ENCODE measurements around the gene CYP2B6.
"Not testable (repeated sequence)": the region's sequence is repeated elsewhere in the genome, so short reads cannot be mapped to it uniquely, and the experiment has no call there.

Gene CYP2B6

DNA sequence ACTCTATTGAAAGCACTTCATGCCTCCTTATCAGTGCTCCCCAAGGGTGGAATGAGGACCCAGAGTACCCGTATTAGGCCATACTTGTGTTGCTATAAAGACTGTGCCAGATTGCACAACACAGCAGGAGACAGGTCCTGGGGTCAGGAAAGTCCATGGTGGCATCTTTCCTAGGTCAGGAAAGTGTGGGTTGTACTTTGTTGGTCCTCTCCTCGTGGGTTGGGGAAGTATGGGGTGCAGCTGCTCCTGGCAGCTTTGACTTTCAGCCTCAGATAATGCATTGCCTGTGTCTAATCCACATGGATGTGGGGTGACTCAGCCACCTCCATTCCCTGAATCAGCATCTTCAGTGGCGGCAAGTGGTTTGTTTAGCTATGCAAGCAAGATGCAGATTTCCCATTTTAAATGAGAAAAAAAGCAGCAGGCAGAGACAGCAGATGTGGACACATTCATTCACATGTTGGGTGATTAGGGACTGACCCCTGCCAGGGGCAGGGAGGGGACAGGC lies 8.4 kb upstream of the CYP2B6 start:
- H3K27me3 ChIP-seq (ENCODE audit: control insufficient read depth in 1 of 2, insufficient read depth in 2 of 2, low read length in 2 of 2) = peaks cover 3 to 5% of the 10 kb centered on the region in 2 donors

DNA sequence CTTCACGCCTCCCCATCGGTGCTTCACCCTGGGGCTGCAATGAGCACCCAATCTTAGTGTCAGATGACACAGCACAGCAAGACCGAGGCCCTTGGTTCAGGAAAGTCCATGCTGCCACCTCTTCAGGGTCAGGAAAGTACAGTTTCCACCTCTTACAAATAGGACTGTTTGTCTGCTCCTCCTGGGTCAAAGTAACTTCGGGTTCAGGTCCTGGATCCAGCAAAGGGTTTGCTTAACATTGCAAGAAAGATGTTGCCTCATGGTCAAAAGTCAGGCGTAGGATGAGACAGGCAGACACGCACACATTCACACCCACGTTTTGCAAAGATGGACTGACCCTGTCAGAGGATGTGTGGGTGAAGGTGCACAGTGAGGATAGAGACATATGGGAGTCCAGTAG lies 1.6 kb upstream of the CYP2B6 start:
- no peaks in the 10 kb centered on the region for H3K27me3 ChIP-seq (ENCODE audit: control insufficient read depth in 1 of 2, insufficient read depth in 2 of 2, low read length in 2 of 2)
- no peak overlapping the region for H3K9ac ChIP-seq (ENCODE audit: low read length)
- H3K4me3 ChIP-seq (ENCODE audit: low read depth in 1 of 2, low read length in 2 of 2) = no peak overlapping the region
- H3K27ac ChIP-seq (ENCODE audit: low read depth, low read length) = no peak overlapping the region
- no peaks in the 10 kb centered on the region for H3K9me3 ChIP-seq (ENCODE audit: low read length)
- no peaks in the 10 kb centered on the region for H3K4me1 ChIP-seq (ENCODE audit: insufficient read depth, low read length)
- no peaks in the 10 kb centered on the region for H3K36me3 ChIP-seq (ENCODE audit: insufficient read depth, low read length)

More for the DNA sequence above, 8.4 kb upstream of the CYP2B6 start:
- H3K9ac ChIP-seq (ENCODE audit: low read length) = no peak overlapping the region
- H3K36me3 ChIP-seq (ENCODE audit: insufficient read depth, low read length) = no peaks in the 10 kb centered on the region
- no peak overlapping the region for H3K4me3 ChIP-seq (ENCODE audit: low read depth in 1 of 2, low read length in 2 of 2)
- no peak overlapping the region for H3K27ac ChIP-seq (ENCODE audit: low read depth, low read length)
- no peaks in the 10 kb centered on the region for H3K4me1 ChIP-seq (ENCODE audit: insufficient read depth, low read length)
- no peaks in the 10 kb centered on the region for H3K9me3 ChIP-seq (ENCODE audit: low read length)

DNA sequence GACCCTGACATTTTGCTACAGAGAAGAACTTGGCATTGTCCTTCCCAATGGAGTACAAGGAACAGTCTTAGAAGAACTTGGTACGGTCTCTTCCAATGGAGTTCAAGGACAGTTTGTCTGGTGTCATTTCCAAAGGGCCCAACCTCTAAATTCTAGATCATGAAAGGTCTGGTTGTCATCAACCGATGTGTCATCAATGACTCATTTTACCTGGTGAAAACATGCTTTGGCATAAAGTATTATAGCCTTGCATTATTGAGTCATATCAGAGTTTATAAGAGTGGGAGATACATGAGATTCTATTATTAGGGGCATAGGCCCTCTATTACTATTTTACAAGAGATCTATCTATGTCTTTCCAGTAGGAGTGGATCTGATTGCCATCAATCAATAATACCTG lies 4.3 kb downstream of the CYP2B6 start:
- H3K4me3 ChIP-seq (ENCODE audit: low read depth in 1 of 2, low read length in 2 of 2) = no peak overlapping the region
- no peak overlapping the region for H3K9ac ChIP-seq (ENCODE audit: low read length)
- H3K4me1 ChIP-seq (ENCODE audit: insufficient read depth, low read length) = no peaks in the 10 kb centered on the region
- no peaks in the 10 kb centered on the region for H3K9me3 ChIP-seq (ENCODE audit: low read length)
- H3K36me3 ChIP-seq (ENCODE audit: insufficient read depth, low read length) = no peaks in the 10 kb centered on the region
- no peak overlapping the region for H3K27ac ChIP-seq (ENCODE audit: low read depth, low read length)
- H3K27me3 ChIP-seq (ENCODE audit: control insufficient read depth in 1 of 2, insufficient read depth in 2 of 2, low read length in 2 of 2) = no peaks in the 10 kb centered on the region

DNA sequence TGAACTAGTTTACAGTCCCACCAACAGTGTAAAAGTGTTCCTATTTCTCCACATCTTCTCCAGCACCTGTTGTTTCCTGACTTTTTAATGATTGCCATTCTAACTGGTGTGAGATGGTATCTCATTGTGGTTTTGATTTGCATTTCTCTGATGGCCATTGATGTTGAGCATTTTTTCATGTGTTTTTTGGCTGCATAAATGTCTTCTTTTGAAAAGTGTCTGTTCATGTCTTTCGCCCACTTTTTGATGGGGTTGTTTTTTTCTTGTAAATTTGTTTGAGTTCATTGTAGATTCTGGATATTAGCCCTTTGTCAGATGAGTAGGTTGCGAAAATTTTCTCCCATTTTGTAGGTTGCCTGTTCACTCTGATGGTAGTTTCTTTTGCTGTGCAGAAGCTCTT lies 7.9 kb downstream of the CYP2B6 start:
- not testable (repeated sequence) for H3K9ac ChIP-seq (ENCODE audit: low read length); H3K27me3 ChIP-seq (ENCODE audit: control insufficient read depth in 1 of 2, insufficient read depth in 2 of 2, low read length in 2 of 2); H3K27ac ChIP-seq (ENCODE audit: low read depth, low read length); H3K36me3 ChIP-seq (ENCODE audit: insufficient read depth, low read length); H3K9me3 ChIP-seq (ENCODE audit: low read length); H3K4me3 ChIP-seq (ENCODE audit: low read depth in 1 of 2, low read length in 2 of 2); H3K4me1 ChIP-seq (ENCODE audit: insufficient read depth, low read length)

DNA sequence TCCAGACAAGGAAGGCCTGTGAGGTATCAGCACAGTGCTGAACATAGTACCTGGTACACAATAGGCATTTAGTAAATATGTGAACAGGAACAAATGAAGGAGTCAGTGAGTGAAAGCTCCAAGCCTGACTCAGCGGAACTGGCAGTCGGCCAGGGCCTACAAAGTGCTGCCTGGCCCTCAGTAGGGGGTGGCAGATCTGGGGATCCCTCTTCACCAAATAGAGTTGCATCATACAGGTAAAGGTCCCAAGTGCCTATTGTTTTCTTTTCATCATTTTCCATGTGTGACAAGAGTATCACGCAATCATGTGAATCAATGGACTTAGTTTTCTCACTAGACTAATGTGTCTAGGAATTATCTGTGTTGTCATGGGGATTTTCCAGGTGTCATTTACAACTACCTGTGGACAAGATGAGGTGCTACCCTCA lies 9.2 kb downstream of the CYP2B6 start:
- H3K36me3 ChIP-seq (ENCODE audit: insufficient read depth, low read length) = no peaks in the 10 kb centered on the region
- H3K4me1 ChIP-seq (ENCODE audit: insufficient read depth, low read length) = no peaks in the 10 kb centered on the region
- H3K27me3 ChIP-seq (ENCODE audit: control insufficient read depth in 1 of 2, insufficient read depth in 2 of 2, low read length in 2 of 2) = no peaks in the 10 kb centered on the region
- no peaks in the 10 kb centered on the region for H3K9me3 ChIP-seq (ENCODE audit: low read length)
- H3K4me3 ChIP-seq (ENCODE audit: low read depth in 1 of 2, low read length in 2 of 2) = no peak overlapping the region
- no peak overlapping the region for H3K27ac ChIP-seq (ENCODE audit: low read depth, low read length)
- H3K9ac ChIP-seq (ENCODE audit: low read length) = no peak overlapping the region

DNA sequence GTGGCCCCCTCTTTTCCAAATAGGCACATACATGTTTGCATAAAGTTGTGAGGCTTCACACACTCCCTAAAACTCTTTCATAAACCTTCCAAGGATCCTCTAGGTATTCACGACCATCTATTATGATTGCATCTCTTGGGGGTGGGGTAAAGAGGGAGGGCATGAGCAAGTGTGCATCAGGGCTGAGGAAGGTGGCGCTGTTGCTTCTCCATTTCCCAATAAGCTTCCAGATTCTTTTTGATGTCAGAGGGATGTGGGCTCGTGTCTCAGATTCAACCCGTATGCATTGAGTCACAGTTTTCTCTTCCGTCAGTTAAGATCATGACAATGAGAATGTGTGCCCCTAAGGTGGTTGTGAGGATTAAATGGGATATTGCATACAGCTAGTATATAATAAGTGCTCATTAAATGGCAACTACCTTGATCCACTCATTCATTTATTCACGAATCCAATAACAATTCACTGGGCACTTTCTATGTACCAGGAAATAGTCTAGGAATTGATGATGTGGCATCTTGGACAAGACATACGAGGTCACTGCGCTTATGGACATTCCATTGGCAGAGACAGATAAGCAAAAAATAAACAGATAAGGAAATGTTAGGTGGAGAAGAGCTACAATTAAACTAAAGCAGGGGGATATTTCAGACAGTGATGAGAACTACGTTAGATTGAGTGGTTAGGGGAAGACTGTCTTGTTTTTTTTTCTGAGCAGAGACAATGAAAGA lies 10.3 kb downstream of the CYP2B6 start:
- Histone ChIP-seq H3K9ac (ENCODE audit: low read length) (no peak overlapping the region), H3K4me3 (ENCODE audit: low read depth in 1 of 2, low read length in 2 of 2) (no peak overlapping the region), H3K36me3 (ENCODE audit: insufficient read depth, low read length) (no peaks in the 10 kb centered on the region), H3K27ac (ENCODE audit: low read depth, low read length) (no peak overlapping the region), H3K9me3 (ENCODE audit: low read length) (no peaks in the 10 kb centered on the region), H3K4me1 (ENCODE audit: insufficient read depth, low read length) (no peaks in the 10 kb centered on the region), H3K27me3 (ENCODE audit: control insufficient read depth in 1 of 2, insufficient read depth in 2 of 2, low read length in 2 of 2) (no peaks in the 10 kb centered on the region)

DNA sequence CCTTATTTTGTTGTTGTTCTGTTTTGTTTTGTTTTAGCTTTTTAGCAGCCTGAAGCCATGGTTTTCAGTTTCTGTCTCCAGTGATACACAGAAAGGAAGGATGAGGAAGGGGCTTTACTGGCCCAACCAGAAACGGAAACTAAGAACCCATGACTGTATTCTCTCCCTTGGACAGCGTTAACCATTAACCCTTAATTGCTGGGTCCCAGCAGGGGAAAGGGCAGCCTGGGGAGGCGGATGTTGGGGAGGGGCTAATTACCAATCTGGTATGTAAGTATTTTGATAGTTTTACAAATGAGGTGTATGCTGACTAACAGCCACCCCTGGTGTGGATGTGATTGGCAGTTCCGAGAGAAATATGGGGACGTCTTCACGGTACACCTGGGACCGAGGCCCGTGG lies 12.6 kb downstream of the CYP2B6 start:
- H3K36me3 ChIP-seq (ENCODE audit: insufficient read depth, low read length); H3K4me1 ChIP-seq (ENCODE audit: insufficient read depth, low read length); H3K9me3 ChIP-seq (ENCODE audit: low read length); H3K27me3 ChIP-seq (ENCODE audit: control insufficient read depth in 1 of 2, insufficient read depth in 2 of 2, low read length in 2 of 2); H3K4me3 ChIP-seq (ENCODE audit: low read depth in 1 of 2, low read length in 2 of 2); H3K27ac ChIP-seq (ENCODE audit: low read depth, low read length); H3K9ac ChIP-seq (ENCODE audit: low read length): not testable (repeated sequence)

DNA sequence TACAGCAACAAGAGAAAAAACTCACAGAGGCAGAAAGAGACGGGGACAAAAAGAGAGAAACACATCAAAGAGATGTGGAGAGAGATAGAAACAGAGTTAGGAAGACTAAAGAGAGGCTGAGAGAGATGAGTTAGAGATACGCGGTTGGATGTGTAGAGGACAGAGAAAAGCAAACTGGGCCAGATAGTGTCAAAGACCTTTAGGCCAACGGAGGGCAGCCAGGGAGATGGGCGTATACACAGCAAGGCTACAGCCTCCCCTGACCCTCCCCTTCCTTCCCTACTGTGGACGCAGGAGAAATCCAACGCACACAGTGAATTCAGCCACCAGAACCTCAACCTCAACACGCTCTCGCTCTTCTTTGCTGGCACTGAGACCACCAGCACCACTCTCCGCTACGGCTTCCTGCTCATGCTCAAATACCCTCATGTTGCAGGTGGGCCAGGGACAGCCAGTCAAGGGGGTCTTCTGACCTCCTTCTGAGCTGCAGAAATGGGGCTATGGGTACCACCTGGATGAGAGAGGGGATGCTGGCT lies 18.7 kb downstream of the CYP2B6 start:
- H3K27ac ChIP-seq (ENCODE audit: low read depth, low read length) = no peak overlapping the region
- no peak overlapping the region for H3K4me3 ChIP-seq (ENCODE audit: low read depth in 1 of 2, low read length in 2 of 2)
- no peaks in the 10 kb centered on the region for H3K9me3 ChIP-seq (ENCODE audit: low read length)
- H3K9ac ChIP-seq (ENCODE audit: low read length) = no peak overlapping the region
- no peaks in the 10 kb centered on the region for H3K36me3 ChIP-seq (ENCODE audit: insufficient read depth, low read length)
- H3K4me1 ChIP-seq (ENCODE audit: insufficient read depth, low read length) = no peaks in the 10 kb centered on the region
- no peaks in the 10 kb centered on the region for H3K27me3 ChIP-seq (ENCODE audit: control insufficient read depth in 1 of 2, insufficient read depth in 2 of 2, low read length in 2 of 2)

DNA sequence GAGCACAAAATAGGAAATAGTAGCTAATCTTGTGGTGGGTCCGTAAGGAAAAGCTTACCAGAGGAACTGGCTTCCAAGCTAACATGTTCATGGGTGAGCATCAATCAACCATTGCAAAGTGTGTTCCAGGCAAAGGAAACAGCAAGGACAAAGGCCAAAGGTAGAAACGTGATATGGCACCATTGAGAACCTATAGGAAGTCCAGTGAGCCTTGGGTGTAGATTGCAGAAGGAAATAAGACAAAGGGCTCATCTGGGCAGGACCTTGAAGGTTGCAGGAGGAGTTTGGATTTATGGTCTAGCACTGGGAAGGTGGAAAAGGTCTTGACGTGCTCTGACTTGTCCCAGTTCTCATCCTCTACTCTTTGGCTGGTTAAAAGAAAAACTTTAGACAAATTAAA lies 22.3 kb downstream of the CYP2B6 start:
- Histone ChIP-seq H3K4me3 (ENCODE audit: low read depth in 1 of 2, low read length in 2 of 2) (no peak overlapping the region), H3K27me3 (ENCODE audit: control insufficient read depth in 1 of 2, insufficient read depth in 2 of 2, low read length in 2 of 2) (no peaks in the 10 kb centered on the region), H3K9ac (ENCODE audit: low read length) (no peak overlapping the region), H3K4me1 (ENCODE audit: insufficient read depth, low read length) (no peaks in the 10 kb centered on the region), H3K9me3 (ENCODE audit: low read length) (no peaks in the 10 kb centered on the region), H3K27ac (ENCODE audit: low read depth, low read length) (no peak overlapping the region), H3K36me3 (ENCODE audit: insufficient read depth, low read length) (no peaks in the 10 kb centered on the region)

DNA sequence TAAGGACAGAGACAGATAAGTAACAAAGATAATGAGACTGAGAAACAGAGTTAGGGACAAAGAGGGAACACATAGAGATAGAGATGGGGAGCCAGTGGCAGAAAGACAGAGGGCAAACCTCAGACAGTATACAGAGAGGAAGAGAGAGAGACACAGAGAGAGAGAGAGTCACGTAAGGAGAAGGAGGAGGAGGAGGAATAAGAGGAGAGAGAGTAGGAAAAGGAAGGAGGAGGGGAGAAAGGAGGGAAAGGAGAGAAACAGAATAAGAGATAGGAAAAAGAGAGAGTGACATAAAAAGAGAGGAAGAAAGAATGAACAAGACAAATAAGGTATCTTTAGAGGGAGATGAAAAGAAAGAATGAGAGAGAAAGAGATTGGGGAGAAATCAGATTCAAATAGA lies 23.6 kb downstream of the CYP2B6 start:
- H3K4me3 ChIP-seq (ENCODE audit: low read depth in 1 of 2, low read length in 2 of 2) = no peak overlapping the region
- H3K27ac ChIP-seq (ENCODE audit: low read depth, low read length) = no peak overlapping the region
- no peaks in the 10 kb centered on the region for H3K4me1 ChIP-seq (ENCODE audit: insufficient read depth, low read length)
- no peaks in the 10 kb centered on the region for H3K27me3 ChIP-seq (ENCODE audit: control insufficient read depth in 1 of 2, insufficient read depth in 2 of 2, low read length in 2 of 2)
- no peak overlapping the region for H3K9ac ChIP-seq (ENCODE audit: low read length)
- no peaks in the 10 kb centered on the region for H3K9me3 ChIP-seq (ENCODE audit: low read length)
- no peaks in the 10 kb centered on the region for H3K36me3 ChIP-seq (ENCODE audit: insufficient read depth, low read length)

DNA sequence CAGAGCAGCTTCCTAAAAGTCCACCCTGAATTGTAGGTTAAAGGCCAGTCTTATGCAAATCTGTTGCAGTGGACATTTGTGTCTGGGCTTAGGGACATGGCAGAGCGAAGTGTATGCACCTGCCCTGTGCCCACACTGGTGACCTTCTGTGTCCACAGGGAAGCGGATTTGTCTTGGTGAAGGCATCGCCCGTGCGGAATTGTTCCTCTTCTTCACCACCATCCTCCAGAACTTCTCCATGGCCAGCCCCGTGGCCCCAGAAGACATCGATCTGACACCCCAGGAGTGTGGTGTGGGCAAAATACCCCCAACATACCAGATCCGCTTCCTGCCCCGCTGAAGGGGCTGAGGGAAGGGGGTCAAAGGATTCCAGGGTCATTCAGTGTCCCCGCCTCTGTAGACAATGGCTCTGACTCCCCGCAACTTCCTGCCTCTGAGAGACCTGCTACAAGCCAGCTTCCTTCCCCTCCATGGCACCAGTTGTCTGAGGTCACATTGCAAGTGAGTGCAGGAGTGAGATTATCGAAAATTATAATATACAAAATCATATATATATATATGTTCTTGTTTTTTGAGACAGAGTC lies 25.5 kb downstream of the CYP2B6 start:
- Histone ChIP-seq H3K36me3 (ENCODE audit: insufficient read depth, low read length) (no peaks in the 10 kb centered on the region), H3K9ac (ENCODE audit: low read length) (no peak overlapping the region), H3K4me1 (ENCODE audit: insufficient read depth, low read length) (no peaks in the 10 kb centered on the region), H3K27ac (ENCODE audit: low read depth, low read length) (no peak overlapping the region), H3K9me3 (ENCODE audit: low read length) (no peaks in the 10 kb centered on the region), H3K4me3 (ENCODE audit: low read depth in 1 of 2, low read length in 2 of 2) (no peak overlapping the region), H3K27me3 (ENCODE audit: control insufficient read depth in 1 of 2, insufficient read depth in 2 of 2, low read length in 2 of 2) (no peaks in the 10 kb centered on the region)

All from muscle layer of colon (tissue), 2 donors.